H1 (cell line): ENCODE measurements around the gene XPOT.

Experiments used
- CHD2 ChIP-seq: IDR thresholded peaks from 2 replicates; pipeline ENCODE4 v1.6.1; 2012; ENCODE audit warnings: low read length, improper control_type of control experiment
- CTCF ChIP-seq, 3 experiments: IDR thresholded peaks; 1 replicate in 2 of 3; 2 replicates in 1 of 3; pipeline versions ENCODE4 v1.5.1 to v1.6.1; 2011; ENCODE audit warnings: low read length in 3 of 3, mild to moderate bottlenecking in 3 of 3, inconsistent platforms in 2 of 3, low read depth in 1 of 3, moderate library complexity in 1 of 3; ENCODE audit not compliant: insufficient read depth in 1 of 3; ENCODE audit errors: control extremely low read depth in 1 of 3
- EP300 ChIP-seq, 2 experiments: IDR thresholded peaks; 1 replicate in 1 of 2; 2 replicates in 1 of 2; pipeline ENCODE4 v1.6.1; 2011 to 2012; ENCODE audit warnings: low read depth in 2 of 2, low read length in 2 of 2, mild to moderate bottlenecking in 2 of 2, borderline replicate concordance in 1 of 2, inconsistent platforms in 1 of 2, moderate library complexity in 1 of 2
- KDM1A ChIP-seq: fragments of 200-600, 300-600 bp; sonication (generic); IDR thresholded peaks from 2 replicates; pipeline ENCODE4 v1.7.1; 2016; ENCODE audit warnings: mild to moderate bottlenecking, low read length, borderline replicate concordance
- POLR2A ChIP-seq, 2 experiments: IDR thresholded peaks; 1 replicate in 1 of 2; 2 replicates in 1 of 2; pipeline ENCODE4 v1.6.1; 2011; ENCODE audit warnings: low read depth in 2 of 2, low read length in 2 of 2, mild to moderate bottlenecking in 2 of 2; ENCODE audit errors: control extremely low read depth in 1 of 2
- RAD21 ChIP-seq, 2 experiments: IDR thresholded peaks in 1 of 2; conservative IDR thresholded peaks in 1 of 2; 2 replicates each; pipeline ENCODE4 v1.6.1; 2011; ENCODE audit warnings: low read depth in 2 of 2, low read length in 2 of 2, improper control_type of control experiment in 1 of 2, inconsistent platforms in 1 of 2, mild to moderate bottlenecking in 1 of 2, moderate library complexity in 1 of 2
- RFX5 ChIP-seq: IDR thresholded peaks from 2 replicates; pipeline ENCODE4 v1.6.1; 2011; ENCODE audit warnings: low read depth, low read length, improper control_type of control experiment, borderline replicate concordance
- SUZ12 ChIP-seq: fragments of 200-600 bp; sonication (generic); IDR thresholded peaks from 2 replicates; pipeline ENCODE4 v1.6.1; 2012; ENCODE audit warnings: mild to moderate bottlenecking, inconsistent platforms, low read length, moderate library complexity, mixed read lengths
- TF ChIP-seq, protein P1 (sequence below): IDR thresholded peaks from 2 replicates; pipeline ENCODE4 v1.6.1; 2012; ENCODE audit warnings: inconsistent platforms

GRCh38 chr12:64362721-64363305, 41.4 kb upstream of the XPOT start:
- TF ChIP-seq CHD2 (no peak), SUZ12 (no peak), EP300 (IDR thresholded peaks at IDR 0.05; ENCODE audit: borderline replicate concordance in 1 of 2, low read depth in 2 of 2, low read length in 2 of 2) (no peak), RFX5 (no peak), CTCF (IDR thresholded peaks at IDR 0.05; ENCODE audit: control extremely low read depth in 1 of 3, insufficient read depth in 1 of 3, low read depth in 1 of 3, low read length in 3 of 3) (no peak), RAD21 (IDR thresholded peaks at IDR 0.05 in 1 of 2, conservative IDR thresholded peaks at IDR 0.05 in 1 of 2; ENCODE audit: low read depth in 2 of 2, low read length in 2 of 2) (no peak), KDM1A (no peak), POLR2A (IDR thresholded peaks at IDR 0.05; ENCODE audit: control extremely low read depth in 1 of 2, low read depth in 2 of 2, low read length in 2 of 2) (no peak)
- TF ChIP-seq, protein P1, sequence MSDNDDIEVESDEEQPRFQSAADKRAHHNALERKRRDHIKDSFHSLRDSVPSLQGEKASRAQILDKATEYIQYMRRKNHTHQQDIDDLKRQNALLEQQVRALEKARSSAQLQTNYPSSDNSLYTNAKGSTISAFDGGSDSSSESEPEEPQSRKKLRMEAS: no peak
